ENCODE data around the gene PANK4.

Gene PANK4

DNA sequence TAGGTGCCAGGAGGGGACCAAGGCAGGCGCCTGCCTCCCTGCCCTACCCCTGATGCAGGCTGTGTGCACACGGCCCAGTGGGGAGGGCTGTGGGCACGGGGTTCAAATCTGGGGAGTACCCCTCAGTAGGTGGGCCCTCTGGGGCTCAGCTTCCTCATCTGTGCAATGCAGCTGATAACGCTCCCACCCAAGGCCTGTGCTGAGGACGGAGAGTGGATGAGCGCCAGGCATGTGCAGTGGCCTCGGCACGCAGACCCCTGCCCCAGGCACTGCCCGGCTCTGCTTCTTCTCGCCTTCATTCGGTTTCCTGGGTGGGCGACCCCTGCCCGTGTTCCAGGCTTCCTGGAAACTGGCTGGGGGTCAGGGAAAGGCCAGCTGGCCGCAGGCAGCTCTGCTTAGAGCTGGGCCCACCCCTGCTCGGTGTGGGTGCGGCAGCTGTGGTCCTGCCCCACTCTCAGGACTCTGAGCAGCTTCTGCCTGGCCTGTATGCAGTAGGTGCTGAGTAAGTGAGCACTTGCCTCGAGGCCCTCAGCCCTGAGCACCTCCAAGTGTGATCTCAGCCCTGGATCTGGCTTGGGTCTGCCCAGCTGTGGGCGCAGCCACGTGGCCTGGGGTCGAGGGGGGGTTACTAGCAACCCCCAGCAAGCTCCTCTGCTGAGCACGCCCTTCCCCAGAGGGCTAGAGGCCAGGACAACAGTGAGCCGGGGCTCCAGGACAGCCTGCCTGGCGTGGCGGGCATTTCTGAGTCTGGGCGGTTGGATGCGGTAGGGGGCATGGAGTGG, 17.9 kb upstream of the PANK4 start:
- H3K27ac ChIP-seq (ENCODE audit: low read length) = no peak overlapping the region
- H3K4me3 ChIP-seq (ENCODE audit: low read length) = no peak overlapping the region
- no peaks in the 10 kb centered on the region for H4K20me1 ChIP-seq (ENCODE audit: insufficient read depth, low read length)
- no peak overlapping the region for H3K9ac ChIP-seq (ENCODE audit: low read length)
- no peaks in the 10 kb centered on the region for H3K27me3 ChIP-seq (replicated peaks; ENCODE audit: insufficient read depth, low read length)
- H3K4me1 ChIP-seq (ENCODE audit: low read length) = peaks cover 30% of the 10 kb centered on the region
- H3K9me2 ChIP-seq (replicated peaks; ENCODE audit: insufficient read depth, low read length) = no peaks in the 10 kb centered on the region
- TF ChIP-seq, protein P1, sequence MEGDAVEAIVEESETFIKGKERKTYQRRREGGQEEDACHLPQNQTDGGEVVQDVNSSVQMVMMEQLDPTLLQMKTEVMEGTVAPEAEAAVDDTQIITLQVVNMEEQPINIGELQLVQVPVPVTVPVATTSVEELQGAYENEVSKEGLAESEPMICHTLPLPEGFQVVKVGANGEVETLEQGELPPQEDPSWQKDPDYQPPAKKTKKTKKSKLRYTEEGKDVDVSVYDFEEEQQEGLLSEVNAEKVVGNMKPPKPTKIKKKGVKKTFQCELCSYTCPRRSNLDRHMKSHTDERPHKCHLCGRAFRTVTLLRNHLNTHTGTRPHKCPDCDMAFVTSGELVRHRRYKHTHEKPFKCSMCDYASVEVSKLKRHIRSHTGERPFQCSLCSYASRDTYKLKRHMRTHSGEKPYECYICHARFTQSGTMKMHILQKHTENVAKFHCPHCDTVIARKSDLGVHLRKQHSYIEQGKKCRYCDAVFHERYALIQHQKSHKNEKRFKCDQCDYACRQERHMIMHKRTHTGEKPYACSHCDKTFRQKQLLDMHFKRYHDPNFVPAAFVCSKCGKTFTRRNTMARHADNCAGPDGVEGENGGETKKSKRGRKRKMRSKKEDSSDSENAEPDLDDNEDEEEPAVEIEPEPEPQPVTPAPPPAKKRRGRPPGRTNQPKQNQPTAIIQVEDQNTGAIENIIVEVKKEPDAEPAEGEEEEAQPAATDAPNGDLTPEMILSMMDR (IDR thresholded peaks at IDR 0.05; ENCODE audit: low read length) = no peak
- TF ChIP-seq EZH2 (optimal IDR thresholded peaks at IDR 0.05; ENCODE audit: low read depth, low read length) (no peak), EZH2phosphoT487 (IDR thresholded peaks at IDR 0.05; ENCODE audit: low read length) (no peak)
- no peak overlapping the region for H3K4me2 ChIP-seq (ENCODE audit: low read depth, low read length)
- H3F3A ChIP-seq (ENCODE audit: insufficient read depth, low read length) = peaks cover 36% of the 10 kb centered on the region
- no peak for DNase-seq
- H3K79me2 ChIP-seq (ENCODE audit: low read length) = 0 out of 2 replicates have a peak, but pooled peaks cover 3% of the 10 kb centered on the region
- H3K36me3 ChIP-seq (replicated peaks; ENCODE audit: insufficient read depth, low read length) = no peaks in the 10 kb centered on the region
- no peaks in the 10 kb centered on the region for H3K9me3 ChIP-seq (replicated peaks; ENCODE audit: insufficient read depth, low read length)
- no peak overlapping the region for H2AFZ ChIP-seq (ENCODE audit: low read length)

DNA sequence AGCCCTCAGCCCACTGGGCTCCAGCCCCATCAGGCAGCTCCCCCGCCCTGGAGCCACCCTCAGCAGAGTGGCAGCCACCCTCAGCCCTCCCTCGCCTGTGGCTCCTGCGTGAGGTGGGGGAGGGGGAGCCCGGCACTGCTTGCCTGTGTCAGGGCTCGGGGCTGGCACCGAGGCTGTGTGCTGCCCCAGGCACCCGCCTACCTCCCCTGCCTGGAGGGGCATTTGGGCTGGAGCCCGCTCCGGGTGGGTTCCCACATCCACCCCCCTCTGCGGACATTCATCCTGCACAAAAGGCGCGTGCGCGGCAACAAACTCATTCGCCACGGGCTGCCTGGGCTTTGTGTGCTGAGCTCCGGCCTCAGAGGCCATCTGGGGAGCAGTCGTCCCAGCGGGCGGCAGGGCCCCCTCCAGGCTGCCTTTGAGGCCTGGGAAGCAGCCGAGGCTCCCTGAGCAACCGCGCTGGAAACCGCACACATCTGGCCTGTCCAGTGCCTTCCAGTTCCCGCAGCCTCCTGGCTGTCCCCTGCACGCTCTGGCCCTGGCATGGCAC, 17.2 kb upstream of the PANK4 start:
- peaks cover 25% of the 10 kb centered on the region for H3K4me1 ChIP-seq (ENCODE audit: low read length)
- no peaks in the 10 kb centered on the region for H3K9me3 ChIP-seq (replicated peaks; ENCODE audit: insufficient read depth, low read length)
- no peak overlapping the region for H3K4me3 ChIP-seq (ENCODE audit: low read length)
- H4K20me1 ChIP-seq (ENCODE audit: insufficient read depth, low read length) = no peaks in the 10 kb centered on the region
- H3K27ac ChIP-seq (ENCODE audit: low read length) = no peak overlapping the region
- TF ChIP-seq EZH2 (optimal IDR thresholded peaks at IDR 0.05; ENCODE audit: low read depth, low read length) = no peak
- TF ChIP-seq, protein P1 (IDR thresholded peaks at IDR 0.05; ENCODE audit: low read length) = no peak
- no peak for TF ChIP-seq EZH2phosphoT487 (IDR thresholded peaks at IDR 0.05; ENCODE audit: low read length)
- H3K9ac ChIP-seq (ENCODE audit: low read length) = no peak overlapping the region
- H3K36me3 ChIP-seq (replicated peaks; ENCODE audit: insufficient read depth, low read length) = no peaks in the 10 kb centered on the region
- H2AFZ ChIP-seq (ENCODE audit: low read length) = no peak overlapping the region
- no peak overlapping the region for H3K4me2 ChIP-seq (ENCODE audit: low read depth, low read length)
- 0 out of 2 replicates have a peak, but pooled peaks cover 3% of the 10 kb centered on the region for H3K79me2 ChIP-seq (ENCODE audit: low read length)
- H3F3A ChIP-seq (ENCODE audit: insufficient read depth, low read length) = peaks cover 29% of the 10 kb centered on the region
- no peaks in the 10 kb centered on the region for H3K9me2 ChIP-seq (replicated peaks; ENCODE audit: insufficient read depth, low read length)
- H3K27me3 ChIP-seq (replicated peaks; ENCODE audit: insufficient read depth, low read length) = peaks cover 2% of the 10 kb centered on the region; the same call in 1 of the 2 replicates
- no peak for DNase-seq

DNA sequence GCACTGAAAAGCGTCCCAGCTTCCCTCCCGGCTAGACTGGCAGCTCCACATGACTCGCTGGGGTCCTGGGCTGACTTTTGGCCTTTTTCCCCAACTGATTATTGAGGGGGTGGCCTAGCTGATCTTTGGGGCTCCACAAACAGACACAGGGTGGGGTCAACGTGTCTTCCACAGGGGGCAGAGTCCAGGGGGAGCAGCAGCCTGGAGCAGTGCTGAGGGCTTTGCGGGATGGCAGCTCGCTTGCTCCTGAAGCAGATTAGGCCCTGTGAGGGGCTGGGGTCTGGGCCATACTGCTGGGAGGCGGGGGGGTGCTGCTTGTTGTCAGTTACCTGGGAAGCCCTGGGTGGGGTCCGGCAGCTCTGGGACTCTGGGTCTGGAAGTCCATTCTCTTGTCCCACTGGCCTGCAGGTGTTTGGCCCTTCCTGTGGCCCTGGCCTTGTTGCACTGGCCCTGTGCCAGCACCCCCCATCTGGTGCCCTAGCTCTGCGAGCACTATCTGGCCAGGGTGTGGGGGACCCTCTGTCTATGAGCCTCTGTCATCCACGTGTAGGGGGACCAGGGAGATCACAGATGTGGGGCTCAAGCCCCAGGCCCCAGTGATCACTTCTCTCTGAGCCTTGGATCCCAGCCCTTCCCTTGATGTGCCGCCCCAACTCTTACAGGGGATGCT, 16.0 kb upstream of the PANK4 start:
- Histone ChIP-seq H3F3A (ENCODE audit: insufficient read depth, low read length) (peaks cover 17% of the 10 kb centered on the region), H3K27ac (ENCODE audit: low read length) (no peak overlapping the region), H3K9me2 (replicated peaks; ENCODE audit: insufficient read depth, low read length) (no peaks in the 10 kb centered on the region), H3K9me3 (replicated peaks; ENCODE audit: insufficient read depth, low read length) (no peaks in the 10 kb centered on the region), H3K4me1 (ENCODE audit: low read length) (peaks cover 16% of the 10 kb centered on the region), H3K27me3 (replicated peaks; ENCODE audit: insufficient read depth, low read length) (peaks cover 6% of the 10 kb centered on the region), H3K4me3 (ENCODE audit: low read length) (no peak overlapping the region), H3K79me2 (ENCODE audit: low read length) (0 out of 2 replicates have a peak, but pooled peaks cover 3% of the 10 kb centered on the region), H3K4me2 (ENCODE audit: low read depth, low read length) (no peak overlapping the region), H3K36me3 (replicated peaks; ENCODE audit: insufficient read depth, low read length) (no peaks in the 10 kb centered on the region), H4K20me1 (ENCODE audit: insufficient read depth, low read length) (no peaks in the 10 kb centered on the region), H2AFZ (ENCODE audit: low read length) (no peak overlapping the region), H3K9ac (ENCODE audit: low read length) (no peak overlapping the region)
- no peak for DNase-seq
- no peak for TF ChIP-seq EZH2 (optimal IDR thresholded peaks at IDR 0.05; ENCODE audit: low read depth, low read length)

All from MM.1S (cell line).